ENCODE results near the gene HMGCLL1. TPM values are rescaled to one million over a fixed set of nuclear protein-coding genes. Genes with fewer than 3 reads are reported as not detected.

The HMGCLL1 gene
- total RNA-seq, 6 experiments from 2014 or later: 0.13 to 0.72 (median 0.36) TPM

- Histone ChIP-seq H3K27ac (no peak overlapping the region), H3K36me3 (no peaks in the 10 kb centered on the region), H3K4me1 (no peaks in the 10 kb centered on the region), H3K27me3 (no peaks in the 10 kb centered on the region), H3K4me3 (no peak overlapping the region), H3K9me3 (no peaks in the 10 kb centered on the region)
- ATAC-seq (no peak), DNase-seq (no peak)
- WGBS (ENCODE audit: insufficient coverage, low coverage, low lambda C conversion rate, missing lambda C conversion rate): 64% methylated on average over 2 of the region's 2 CpGs
- TF ChIP-seq POLR2A (IDR thresholded peaks at IDR 0.05) (no peak), CTCF (IDR thresholded peaks at IDR 0.05) (no peak)
- intact Hi-C loops (cut with DNase I): no loop called here
Measured at GRCh38 chr6:55531496-55531895, 47.5 kb downstream of the HMGCLL1 start.

- Histone ChIP-seq H3K4me3 (no peak overlapping the region), H3K36me3 (no peaks in the 10 kb centered on the region), H3K27ac (no peak overlapping the region), H3K27me3 (no peaks in the 10 kb centered on the region), H3K4me1 (no peaks in the 10 kb centered on the region), H3K9me3 (no peaks in the 10 kb centered on the region)
- WGBS (ENCODE audit: insufficient coverage, low coverage, low lambda C conversion rate, missing lambda C conversion rate): 56% methylated on average over 2 of the region's 2 CpGs
- intact Hi-C loops (cut with DNase I): no loop called here
- no peak for DNase-seq
- TF ChIP-seq CTCF (IDR thresholded peaks at IDR 0.05) (no peak), POLR2A (IDR thresholded peaks at IDR 0.05) (no peak)
- ATAC-seq: no peak
Measured at GRCh38 chr6:55530931-55531330, 48.1 kb downstream of the HMGCLL1 start.

- Histone ChIP-seq H3K27me3 (no peaks in the 10 kb centered on the region), H3K4me3 (no peak overlapping the region), H3K36me3 (no peaks in the 10 kb centered on the region), H3K27ac (no peak overlapping the region), H3K4me1 (no peaks in the 10 kb centered on the region), H3K9me3 (no peaks in the 10 kb centered on the region)
- WGBS (ENCODE audit: insufficient coverage, low coverage, low lambda C conversion rate, missing lambda C conversion rate): 10% methylated on average over 1 of the region's 1 CpG
- no peak for ATAC-seq
- DNase-seq: no peak
- TF ChIP-seq POLR2A (IDR thresholded peaks at IDR 0.05) (no peak), CTCF (IDR thresholded peaks at IDR 0.05) (peak in 2 of 4 donors; percentile 10 to 20)
- intact Hi-C loops (cut with DNase I): no loop called here
Measured at GRCh38 chr6:55528624-55529023, 50.4 kb downstream of the HMGCLL1 start.

- TF ChIP-seq POLR2A (IDR thresholded peaks at IDR 0.05) (no peak), CTCF (IDR thresholded peaks at IDR 0.05) (no peak)
- no peak overlapping the region for H3K4me3 ChIP-seq
- no peaks in the 10 kb centered on the region for H3K27me3 ChIP-seq
- H3K27ac ChIP-seq: no peak overlapping the region
- ATAC-seq: no peak
- intact Hi-C loops (cut with DNase I): no loop called here
- no peaks in the 10 kb centered on the region for H3K36me3 ChIP-seq
- 47% methylated on average over 3 of the region's 3 CpGs for WGBS (ENCODE audit: insufficient coverage, low coverage, low lambda C conversion rate, missing lambda C conversion rate)
- no peaks in the 10 kb centered on the region for H3K4me1 ChIP-seq
- no peaks in the 10 kb centered on the region for H3K9me3 ChIP-seq
- DNase-seq: no peak
Measured at GRCh38 chr6:55524441-55524840, 54.6 kb downstream of the HMGCLL1 start.

- 86% methylated on average over 3 of the region's 4 CpGs for WGBS (ENCODE audit: insufficient coverage, low coverage, low lambda C conversion rate, missing lambda C conversion rate)
- intact Hi-C loops (cut with DNase I): no loop called here
- Histone ChIP-seq H3K27ac (no peak overlapping the region), H3K9me3 (no peaks in the 10 kb centered on the region), H3K27me3 (no peaks in the 10 kb centered on the region), H3K36me3 (no peaks in the 10 kb centered on the region), H3K4me1 (no peaks in the 10 kb centered on the region), H3K4me3 (no peak overlapping the region)
- no peak for TF ChIP-seq CTCF (IDR thresholded peaks at IDR 0.05)
- TF ChIP-seq POLR2A (IDR thresholded peaks at IDR 0.05): no peak
- DNase-seq (no peak), ATAC-seq (no peak)
Measured at GRCh38 chr6:55518529-55519060, 60.4 kb downstream of the HMGCLL1 start.

All from right lobe of liver (tissue), 6 donors.